GM23248 (cell line): ENCODE measurements around the gene VPS33B.

Experiments
- EZH2 ChIP-seq: fragments of 200-600 bp; sonication (generic); IDR thresholded peaks from 2 replicates; pipeline ENCODE4 v1.6.1; 2018; ENCODE audit warnings: antibody characterized with exemption, mild to moderate bottlenecking; ENCODE audit not compliant: insufficient read depth, poor library complexity, severe bottlenecking
- EZH2phosphoT487 ChIP-seq: fragments of 200-600 bp; sonication (generic); IDR thresholded peaks from 2 replicates; pipeline ENCODE4 v1.6.1; 2018; ENCODE audit warnings: antibody characterized with exemption, moderate library complexity, mild to moderate bottlenecking, low read depth; ENCODE audit not compliant: insufficient read depth

- TF ChIP-seq EZH2phosphoT487 (no peak), EZH2 (no peak)
Measured at GRCh38 chr15:90972133-90972532, 50.3 kb downstream of the VPS33B start.
